CD4-positive, alpha-beta T cell (primary cell): ENCODE results near the gene PAGE5. TPM values are rescaled to one million over a fixed set of nuclear protein-coding genes. Genes with fewer than 3 reads are reported as not detected.

Source experiments
- ATAC-seq: fragments of 200-7000 bp; cut with Tn5 transposase; one replicate; pipeline ENCODE4 v1.10.0; 2022; ENCODE audit warnings: mild to moderate bottlenecking; ENCODE audit not compliant: poor library complexity
- CTCF ChIA-PET: fragments of 350-600 bp; sonication (Branson Sonifier 250); formaldehyde crosslinking; loops from one replicate; lab custom pipeline; 2021; ENCODE audit warnings: antibody characterized with exemption, inconsistent platforms; lab: Charles Lee
- POLR2A ChIA-PET: fragments of 350-600 bp; sonication (Branson Sonifier 250); formaldehyde crosslinking; loops from one replicate; lab custom pipeline; 2021; ENCODE audit warnings: antibody characterized with exemption, inconsistent platforms; lab: Charles Lee
- DNase-seq, 14 experiments: peaks; one replicate each; pipeline ENCODE4 v3.0.0-alpha.2; 2013 to 2020; ENCODE audit warnings: mixed read lengths in 2 of 14
- H3K27ac ChIP-seq, 2 donors: one replicate each; pipeline versions ENCODE4 v1.5.1 to v1.7.0; 2013; ENCODE audit warnings: low read length in 2 of 2, low read depth in 1 of 2, mild to moderate bottlenecking in 1 of 2
- H3K27me3 ChIP-seq, 2 experiments: 1 replicate in 1 of 2; 2 replicates in 1 of 2; pipeline versions ENCODE4 v1.6.1 to v1.7.0; 2013; ENCODE audit warnings: low read length in 2 of 2, control low read depth in 1 of 2, mild to moderate bottlenecking in 1 of 2, moderate library complexity in 1 of 2; ENCODE audit not compliant: insufficient read depth in 2 of 2, control insufficient read depth in 1 of 2
- H3K36me3 ChIP-seq: one replicate; pipeline ENCODE4 v1.6.1; 2013; ENCODE audit warnings: low read length, control low read depth; ENCODE audit not compliant: insufficient read depth
- H3K4me1 ChIP-seq: one replicate; pipeline ENCODE4 v1.6.1; 2013; ENCODE audit warnings: low read length, control low read depth; ENCODE audit not compliant: insufficient read depth
- H3K4me3 ChIP-seq: one replicate; pipeline ENCODE4 v1.5.1; 2013; ENCODE audit warnings: mild to moderate bottlenecking, low read length, moderate library complexity
- H3K9me3 ChIP-seq, 2 experiments: 1 replicate in 1 of 2; 2 replicates in 1 of 2; pipeline versions ENCODE4 v1.6.1 to v1.7.0; 2013; ENCODE audit warnings: low read length in 2 of 2, mild to moderate bottlenecking in 2 of 2, control low read depth in 1 of 2, moderate library complexity in 1 of 2; ENCODE audit not compliant: control insufficient read depth in 1 of 2, insufficient read depth in 1 of 2
- H3K27ac Mint-ChIP-seq: one replicate; pipeline ENCODE4 v1.8.0; 2020; ENCODE audit warnings: mixed read lengths
- H3K27me3 Mint-ChIP-seq: one replicate; pipeline ENCODE4 v1.8.0; 2021; ENCODE audit warnings: mixed read lengths
- H3K36me3 Mint-ChIP-seq: one replicate; pipeline ENCODE4 v1.8.0; 2021; ENCODE audit warnings: low read depth, mixed read lengths
- H3K4me1 Mint-ChIP-seq: one replicate; pipeline ENCODE4 v1.8.0; 2021; ENCODE audit warnings: low read depth, mixed read lengths
- H3K4me3 Mint-ChIP-seq: one replicate; pipeline ENCODE4 v1.8.0; 2020; ENCODE audit warnings: mild to moderate bottlenecking, mixed read lengths
- H3K9me3 Mint-ChIP-seq: one replicate; pipeline ENCODE4 v1.8.0; 2020; ENCODE audit warnings: mixed read lengths
- intact Hi-C, 2 experiments: fragments of 100-400 bp; cut with DNase I in 1 of 2; cut with micrococcal nuclease in 1 of 2; formaldehyde crosslinking; loops; one replicate each; pipeline versions ENCODE4 v1.15.1 to v1.9.0; 2023 to 2025; cut with DNase I, micrococcal nuclease
- total RNA-seq, 174 experiments: library from RNA in 2 of 174; stranded (reverse) in 2 of 174; gene quantifications; one replicate each; pipeline ENCODE4 v1.2.3 and lab custom pipeline; 2021 to 2026
- TF ChIP-seq, protein P1 (sequence below): fragments of 200-600 bp; IDR thresholded peaks from one replicate; pipeline ENCODE4 v1.8.0; 2022; ENCODE audit warnings: antibody characterized with exemption, mild to moderate bottlenecking

PAGE5 gene
- total RNA-seq, 2 experiments from 2014 or later, result not detected

DNA sequence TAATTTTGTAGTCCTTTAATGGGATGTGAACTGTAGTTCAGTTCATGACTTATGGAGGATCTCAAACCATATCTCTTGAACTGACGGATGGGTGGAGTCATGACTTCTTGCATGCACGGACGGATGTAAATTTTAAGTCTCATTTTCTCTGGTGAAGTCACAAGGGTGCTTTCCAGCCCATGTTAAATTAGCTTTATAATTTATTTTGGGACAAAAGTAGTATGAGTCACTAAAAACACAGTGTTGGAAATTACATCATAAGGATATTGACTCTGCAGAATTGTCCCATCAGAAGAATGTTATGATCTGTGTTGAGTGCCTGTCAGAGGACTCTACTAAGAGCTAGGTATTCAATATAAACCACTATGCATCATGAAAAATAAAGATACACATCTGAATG, 6.8 kb upstream of the PAGE5 start:
- no peaks in the 10 kb centered on the region for H3K27me3 ChIP-seq
- H3K27ac ChIP-seq, result no peak overlapping the region
- Mint-ChIP-seq H3K36me3 (no peaks in the 10 kb centered on the region), H3K4me1 (no peaks in the 10 kb centered on the region), H3K27ac (no peak overlapping the region), H3K4me3 (no peak overlapping the region), H3K9me3 (no peaks in the 10 kb centered on the region), H3K27me3 (no peaks in the 10 kb centered on the region)
- intact Hi-C loops, result no loop called here
- H3K4me1 ChIP-seq, result no peaks in the 10 kb centered on the region
- TF ChIP-seq, protein P1, sequence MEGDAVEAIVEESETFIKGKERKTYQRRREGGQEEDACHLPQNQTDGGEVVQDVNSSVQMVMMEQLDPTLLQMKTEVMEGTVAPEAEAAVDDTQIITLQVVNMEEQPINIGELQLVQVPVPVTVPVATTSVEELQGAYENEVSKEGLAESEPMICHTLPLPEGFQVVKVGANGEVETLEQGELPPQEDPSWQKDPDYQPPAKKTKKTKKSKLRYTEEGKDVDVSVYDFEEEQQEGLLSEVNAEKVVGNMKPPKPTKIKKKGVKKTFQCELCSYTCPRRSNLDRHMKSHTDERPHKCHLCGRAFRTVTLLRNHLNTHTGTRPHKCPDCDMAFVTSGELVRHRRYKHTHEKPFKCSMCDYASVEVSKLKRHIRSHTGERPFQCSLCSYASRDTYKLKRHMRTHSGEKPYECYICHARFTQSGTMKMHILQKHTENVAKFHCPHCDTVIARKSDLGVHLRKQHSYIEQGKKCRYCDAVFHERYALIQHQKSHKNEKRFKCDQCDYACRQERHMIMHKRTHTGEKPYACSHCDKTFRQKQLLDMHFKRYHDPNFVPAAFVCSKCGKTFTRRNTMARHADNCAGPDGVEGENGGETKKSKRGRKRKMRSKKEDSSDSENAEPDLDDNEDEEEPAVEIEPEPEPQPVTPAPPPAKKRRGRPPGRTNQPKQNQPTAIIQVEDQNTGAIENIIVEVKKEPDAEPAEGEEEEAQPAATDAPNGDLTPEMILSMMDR, result no peak
- no peak for DNase-seq
- ATAC-seq, result no peak
- CTCF ChIA-PET, result no interaction called here
- POLR2A ChIA-PET, result no interaction called here
- no peaks in the 10 kb centered on the region for H3K36me3 ChIP-seq
- no peaks in the 10 kb centered on the region for H3K9me3 ChIP-seq
- H3K4me3 ChIP-seq, result no peak overlapping the region

DNA sequence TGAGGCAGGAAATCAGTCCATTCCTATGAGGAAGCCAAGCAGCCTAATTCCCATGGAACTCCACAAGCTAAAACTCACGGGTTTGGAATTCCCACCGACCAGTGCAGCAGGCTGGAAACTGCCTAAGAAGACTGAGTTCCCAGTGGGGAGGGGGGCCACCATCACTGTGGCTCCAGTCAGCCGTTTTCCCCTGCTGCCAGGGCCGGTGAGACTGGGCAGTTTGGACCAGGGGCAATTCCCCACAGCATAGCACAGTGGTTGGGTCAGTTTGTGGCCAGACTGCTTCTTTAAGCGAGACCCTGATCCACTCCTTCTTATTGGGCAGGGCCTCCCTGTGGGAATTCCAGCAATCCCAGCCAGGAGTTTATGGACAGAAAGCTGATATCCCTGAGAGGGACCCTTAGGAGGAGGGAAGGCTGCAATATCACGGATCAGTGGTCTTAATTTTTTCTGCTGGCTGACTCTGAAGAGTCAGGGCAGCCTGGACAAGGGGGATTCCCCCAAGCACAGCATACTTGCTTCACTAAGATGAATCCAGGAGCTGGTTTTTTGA, 20.7 kb downstream of the PAGE5 start:
- Mint-ChIP-seq H3K4me3 (no peak overlapping the region), H3K9me3 (no peaks in the 10 kb centered on the region), H3K27me3 (peaks cover 16% of the 10 kb centered on the region), H3K4me1 (no peaks in the 10 kb centered on the region), H3K27ac (no peak overlapping the region), H3K36me3 (no peaks in the 10 kb centered on the region)
- Histone ChIP-seq H3K4me1 (no peaks in the 10 kb centered on the region), H3K27ac (no peak overlapping the region), H3K36me3 (no peaks in the 10 kb centered on the region), H3K9me3 (peaks cover 0 to 7% of the 10 kb centered on the region in 2 experiments), H3K4me3 (no peak overlapping the region), H3K27me3 (peaks cover 0 to 2% of the 10 kb centered on the region in 2 experiments)
- ATAC-seq (no peak), DNase-seq (no peak)
- POLR2A ChIA-PET, result no interaction called here
- intact Hi-C loops, result no loop called here
- CTCF ChIA-PET, result no interaction called here
- TF ChIP-seq, protein P1, result no peak

DNA sequence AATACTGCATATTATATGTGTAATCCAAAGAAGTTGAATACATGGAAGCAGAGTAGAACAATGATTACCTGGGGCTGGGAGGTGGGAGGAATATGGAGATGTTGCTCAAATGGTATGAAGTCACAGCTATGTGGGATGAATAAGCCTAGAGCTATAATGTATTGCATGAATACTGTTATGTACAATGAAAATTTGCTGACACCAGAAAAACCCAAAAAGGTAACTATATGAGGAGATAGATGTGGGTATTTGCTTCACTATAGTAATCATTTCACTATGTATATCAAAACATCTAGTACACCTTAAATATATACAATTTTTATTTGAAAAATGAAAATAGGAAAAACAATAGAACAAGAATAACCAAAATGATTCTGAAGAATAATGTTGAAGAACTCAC, 33.4 kb downstream of the PAGE5 start:
- no peaks in the 10 kb centered on the region for H3K27me3 Mint-ChIP-seq
- CTCF ChIA-PET, result no interaction called here
- TF ChIP-seq, protein P1, result no peak
- no peaks in the 10 kb centered on the region for H3K36me3 Mint-ChIP-seq
- no peaks in the 10 kb centered on the region for H3K4me1 ChIP-seq
- no peaks in the 10 kb centered on the region for H3K36me3 ChIP-seq
- H3K27me3 ChIP-seq, result peaks cover 0 to 4% of the 10 kb centered on the region in 2 experiments
- no peak overlapping the region for H3K27ac ChIP-seq
- H3K9me3 ChIP-seq, result no peaks in the 10 kb centered on the region
- intact Hi-C loops, result no loop called here
- H3K27ac Mint-ChIP-seq, result no peak overlapping the region
- H3K4me1 Mint-ChIP-seq, result no peaks in the 10 kb centered on the region
- H3K4me3 ChIP-seq, result no peak overlapping the region
- POLR2A ChIA-PET, result no interaction called here
- ATAC-seq, result no peak
- H3K4me3 Mint-ChIP-seq, result no peak overlapping the region
- no peak for DNase-seq
- H3K9me3 Mint-ChIP-seq, result no peaks in the 10 kb centered on the region
